ENCODE data around the gene CAMTA1.

The CAMTA1 gene

GRCh38 chr1:7076572-7076971 is 291.3 kb downstream of the CAMTA1 start:
- H3K27ac ChIP-seq (ENCODE audit: low read depth, low read length, severe bottlenecking): no peak overlapping the region
- 32 to 50% methylated on average over 1 to 2 of the region's 4 CpGs for WGBS, 2 experiments (ENCODE audit: insufficient coverage in 2 of 2)
- no peaks in the 10 kb centered on the region for H3K4me1 ChIP-seq (ENCODE audit: control insufficient read depth, insufficient read depth, low read length, poor library complexity, severe bottlenecking)
- peaks cover 10% of the 10 kb centered on the region for H3K9me3 ChIP-seq (ENCODE audit: control insufficient read depth, low read length)
- H3K36me3 ChIP-seq (ENCODE audit: control insufficient read depth, insufficient read depth, low read length): no peaks in the 10 kb centered on the region
- H3K4me3 ChIP-seq (ENCODE audit: extremely low read depth, insufficient read depth, low read length, poor library complexity, severe bottlenecking): no peak overlapping the region

- H3K4me3 ChIP-seq (ENCODE audit: extremely low read depth, insufficient read depth, low read length, poor library complexity, severe bottlenecking): no peak overlapping the region
- no peak overlapping the region for H3K27ac ChIP-seq (ENCODE audit: low read depth, low read length, severe bottlenecking)
- H3K36me3 ChIP-seq (ENCODE audit: control insufficient read depth, insufficient read depth, low read length): no peaks in the 10 kb centered on the region
- 60 to 69% methylated on average over 1 to 2 of the region's 4 CpGs for WGBS, 2 experiments (ENCODE audit: insufficient coverage in 2 of 2)
- no peaks in the 10 kb centered on the region for H3K4me1 ChIP-seq (ENCODE audit: control insufficient read depth, insufficient read depth, low read length, poor library complexity, severe bottlenecking)
- H3K9me3 ChIP-seq (ENCODE audit: control insufficient read depth, low read length): peaks cover 10% of the 10 kb centered on the region
These were observed 291.9 kb downstream of the CAMTA1 start for GRCh38 chr1:7077136-7077535.

DNA sequence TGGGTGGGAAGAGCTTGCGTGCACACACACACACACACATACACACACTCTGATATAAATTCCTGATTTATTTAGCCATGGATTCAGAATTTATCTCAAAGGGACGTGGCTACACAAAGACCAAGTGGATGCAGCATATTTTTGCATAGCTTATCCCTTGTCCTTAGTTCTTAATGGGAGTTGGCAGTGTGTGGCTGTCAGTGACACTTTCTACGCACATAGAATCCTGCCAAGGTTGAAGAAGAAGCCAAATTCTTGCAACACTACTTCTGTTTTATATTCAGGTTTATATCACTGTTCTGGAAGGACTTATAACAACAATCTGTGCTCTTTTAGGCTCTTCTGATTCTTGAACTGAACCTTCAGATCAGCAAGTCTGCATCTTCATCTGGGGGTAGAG is 292.7 kb downstream of the CAMTA1 start:
- no peaks in the 10 kb centered on the region for H3K36me3 ChIP-seq (ENCODE audit: control insufficient read depth, insufficient read depth, low read length)
- no peaks in the 10 kb centered on the region for H3K4me1 ChIP-seq (ENCODE audit: control insufficient read depth, insufficient read depth, low read length, poor library complexity, severe bottlenecking)
- no peak overlapping the region for H3K27ac ChIP-seq (ENCODE audit: low read depth, low read length, severe bottlenecking)
- H3K9me3 ChIP-seq (ENCODE audit: control insufficient read depth, low read length): peaks cover 10% of the 10 kb centered on the region
- H3K4me3 ChIP-seq (ENCODE audit: extremely low read depth, insufficient read depth, low read length, poor library complexity, severe bottlenecking): no peak overlapping the region
- WGBS, 2 experiments (ENCODE audit: insufficient coverage in 2 of 2): 20 to 100% methylated on average over 1 of the region's 3 CpGs

DNA sequence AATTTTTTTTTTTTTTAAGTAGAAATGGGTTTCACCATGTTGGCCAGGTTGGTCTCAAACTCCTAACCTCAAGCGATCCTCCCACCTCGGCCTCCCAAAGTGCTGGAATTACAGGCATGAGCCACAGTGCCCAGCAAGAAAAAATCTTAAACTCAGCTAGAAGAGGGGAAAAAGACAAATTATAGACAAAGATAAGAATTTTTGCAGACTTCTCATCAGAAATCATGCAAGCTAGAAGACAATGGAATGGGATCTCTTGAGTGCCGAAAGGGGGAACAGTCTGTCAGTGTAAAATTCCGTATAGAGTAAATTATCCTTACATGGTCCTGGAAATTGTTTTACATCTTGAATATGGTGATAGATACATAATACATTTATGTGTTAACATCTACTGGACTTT is 294.4 kb downstream of the CAMTA1 start:
- H3K4me1 ChIP-seq (ENCODE audit: control insufficient read depth, insufficient read depth, low read length, poor library complexity, severe bottlenecking): no peaks in the 10 kb centered on the region
- no peak overlapping the region for H3K4me3 ChIP-seq (ENCODE audit: extremely low read depth, insufficient read depth, low read length, poor library complexity, severe bottlenecking)
- H3K9me3 ChIP-seq (ENCODE audit: control insufficient read depth, low read length): peaks cover 10% of the 10 kb centered on the region
- no peak overlapping the region for H3K27ac ChIP-seq (ENCODE audit: low read depth, low read length, severe bottlenecking)
- WGBS, 2 experiments (ENCODE audit: insufficient coverage in 2 of 2): 100% methylated on average over 1 of the region's 4 CpGs; no CpG with 5 or more reads in 1 of the 2 experiments
- no peaks in the 10 kb centered on the region for H3K36me3 ChIP-seq (ENCODE audit: control insufficient read depth, insufficient read depth, low read length)

- 80 to 85% methylated on average over 14 to 15 of the region's 17 CpGs for WGBS, 2 experiments (ENCODE audit: insufficient coverage in 2 of 2)
- H3K27ac ChIP-seq (ENCODE audit: low read depth, low read length, severe bottlenecking): no peak overlapping the region
- H3K36me3 ChIP-seq (ENCODE audit: control insufficient read depth, insufficient read depth, low read length): no peaks in the 10 kb centered on the region
- H3K9me3 ChIP-seq (ENCODE audit: control insufficient read depth, low read length): peaks cover 9% of the 10 kb centered on the region
- no peaks in the 10 kb centered on the region for H3K4me1 ChIP-seq (ENCODE audit: control insufficient read depth, insufficient read depth, low read length, poor library complexity, severe bottlenecking)
- no peak overlapping the region for H3K4me3 ChIP-seq (ENCODE audit: extremely low read depth, insufficient read depth, low read length, poor library complexity, severe bottlenecking)
These were observed 299.1 kb downstream of the CAMTA1 start for GRCh38 chr1:7084232-7084894.

DNA sequence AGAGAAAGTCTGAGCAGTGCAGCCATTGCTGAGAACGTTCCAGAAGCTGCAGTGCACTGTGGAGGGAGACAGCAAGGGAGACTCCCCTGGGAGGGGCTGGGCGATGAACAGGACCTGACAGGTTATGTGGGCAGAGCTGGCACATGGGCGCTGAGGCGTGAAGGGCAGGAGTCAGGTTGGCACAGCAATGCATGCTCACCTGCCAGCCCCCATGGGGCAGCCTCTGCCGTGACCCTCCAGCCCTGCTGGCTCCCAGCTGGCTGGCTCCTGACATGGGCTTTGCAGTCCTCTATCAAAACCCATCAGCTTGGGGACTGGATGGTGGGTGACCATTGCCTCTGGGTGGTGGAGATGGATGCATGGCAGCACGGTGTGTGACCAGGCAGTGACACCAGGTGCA is 300.3 kb downstream of the CAMTA1 start:
- H3K9me3 ChIP-seq (ENCODE audit: control insufficient read depth, low read length): no peaks in the 10 kb centered on the region
- no peaks in the 10 kb centered on the region for H3K36me3 ChIP-seq (ENCODE audit: control insufficient read depth, insufficient read depth, low read length)
- H3K27ac ChIP-seq (ENCODE audit: low read depth, low read length, severe bottlenecking): no peak overlapping the region
- H3K4me3 ChIP-seq (ENCODE audit: extremely low read depth, insufficient read depth, low read length, poor library complexity, severe bottlenecking): no peak overlapping the region
- WGBS, 2 experiments (ENCODE audit: insufficient coverage in 2 of 2): 79 to 94% methylated on average over 5 to 6 of the region's 6 CpGs
- no peaks in the 10 kb centered on the region for H3K4me1 ChIP-seq (ENCODE audit: control insufficient read depth, insufficient read depth, low read length, poor library complexity, severe bottlenecking)

DNA sequence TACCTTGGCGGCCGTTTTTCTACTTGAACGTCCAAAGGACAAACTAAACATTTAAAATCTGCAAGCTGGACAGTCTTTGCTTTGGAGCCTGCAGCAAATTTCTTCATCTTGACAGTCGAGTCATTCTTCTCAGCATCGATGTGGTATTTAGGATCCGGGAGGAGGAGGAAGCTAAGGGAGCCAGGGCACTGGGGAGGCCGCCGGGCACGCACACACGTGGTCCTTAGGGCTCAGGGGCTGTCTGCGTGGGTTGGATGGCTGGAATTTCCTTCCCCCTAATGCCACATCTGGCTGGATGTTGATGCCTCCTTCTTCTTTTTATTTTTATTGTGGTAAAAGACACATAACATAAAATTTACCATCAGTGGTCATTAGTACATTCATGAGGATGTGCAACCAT is 300.9 kb downstream of the CAMTA1 start:
- 84 to 95% methylated on average over 6 to 7 of the region's 11 CpGs for WGBS, 2 experiments (ENCODE audit: insufficient coverage in 2 of 2)

GRCh38 chr1:7087888-7088287 is 302.6 kb downstream of the CAMTA1 start:
- 92 to 93% methylated on average over 6 to 8 of the region's 9 CpGs for WGBS, 2 experiments (ENCODE audit: insufficient coverage in 2 of 2)
- Histone ChIP-seq H3K4me1 (ENCODE audit: control insufficient read depth, insufficient read depth, low read length, poor library complexity, severe bottlenecking) (peaks cover 1% of the 10 kb centered on the region), H3K36me3 (ENCODE audit: control insufficient read depth, insufficient read depth, low read length) (no peaks in the 10 kb centered on the region), H3K27ac (ENCODE audit: low read depth, low read length, severe bottlenecking) (no peak overlapping the region), H3K4me3 (ENCODE audit: extremely low read depth, insufficient read depth, low read length, poor library complexity, severe bottlenecking) (no peak overlapping the region), H3K9me3 (ENCODE audit: control insufficient read depth, low read length) (no peaks in the 10 kb centered on the region)

More for the DNA sequence above, 300.9 kb downstream of the CAMTA1 start:
- Histone ChIP-seq H3K9me3 (ENCODE audit: control insufficient read depth, low read length) (no peaks in the 10 kb centered on the region), H3K4me3 (ENCODE audit: extremely low read depth, insufficient read depth, low read length, poor library complexity, severe bottlenecking) (no peak overlapping the region), H3K36me3 (ENCODE audit: control insufficient read depth, insufficient read depth, low read length) (no peaks in the 10 kb centered on the region), H3K4me1 (ENCODE audit: control insufficient read depth, insufficient read depth, low read length, poor library complexity, severe bottlenecking) (no peaks in the 10 kb centered on the region), H3K27ac (ENCODE audit: low read depth, low read length, severe bottlenecking) (no peak overlapping the region)

- WGBS, 2 experiments (ENCODE audit: insufficient coverage in 2 of 2): 76 to 94% methylated on average over 2 to 4 of the region's 5 CpGs
- no peak overlapping the region for H3K4me3 ChIP-seq (ENCODE audit: extremely low read depth, insufficient read depth, low read length, poor library complexity, severe bottlenecking)
These were observed 304.2 kb downstream of the CAMTA1 start for GRCh38 chr1:7089497-7089896.

DNA sequence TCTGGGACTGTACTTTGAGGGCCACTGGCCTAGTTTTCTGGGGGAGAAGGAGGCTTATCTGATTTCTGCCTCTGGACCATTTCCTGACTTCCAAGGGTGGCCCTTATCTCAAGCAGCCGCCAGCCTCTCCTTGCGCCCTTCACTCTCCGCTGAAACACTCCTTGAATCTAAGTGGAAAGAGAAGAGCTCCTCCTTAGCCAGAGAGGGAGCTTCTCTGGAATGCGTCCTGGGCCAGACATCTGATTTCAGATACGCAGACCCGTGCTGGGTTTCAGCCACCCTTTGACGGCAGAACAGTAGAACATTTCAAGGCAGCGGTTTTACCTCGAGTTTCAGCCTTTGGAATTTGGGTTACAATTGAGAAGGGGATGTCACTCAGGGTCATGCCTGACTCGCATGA is 308.0 kb downstream of the CAMTA1 start:
- Histone ChIP-seq H3K4me1 (ENCODE audit: control insufficient read depth, insufficient read depth, low read length, poor library complexity, severe bottlenecking) (peaks cover 3% of the 10 kb centered on the region), H3K36me3 (ENCODE audit: control insufficient read depth, insufficient read depth, low read length) (no peaks in the 10 kb centered on the region), H3K27ac (ENCODE audit: low read depth, low read length, severe bottlenecking) (no peak overlapping the region), H3K4me3 (ENCODE audit: extremely low read depth, insufficient read depth, low read length, poor library complexity, severe bottlenecking) (no peak overlapping the region), H3K9me3 (ENCODE audit: control insufficient read depth, low read length) (no peaks in the 10 kb centered on the region)
- WGBS, 2 experiments (ENCODE audit: insufficient coverage in 2 of 2): 68 to 79% methylated on average over 8 to 10 of the region's 10 CpGs

More at GRCh38 chr1:7089497-7089896, 304.2 kb downstream of the CAMTA1 start:
- H3K27ac ChIP-seq (ENCODE audit: low read depth, low read length, severe bottlenecking): no peak overlapping the region
- H3K36me3 ChIP-seq (ENCODE audit: control insufficient read depth, insufficient read depth, low read length): no peaks in the 10 kb centered on the region
- H3K9me3 ChIP-seq (ENCODE audit: control insufficient read depth, low read length): no peaks in the 10 kb centered on the region
- peaks cover 3% of the 10 kb centered on the region for H3K4me1 ChIP-seq (ENCODE audit: control insufficient read depth, insufficient read depth, low read length, poor library complexity, severe bottlenecking)

GRCh38 chr1:7094086-7094485 is 308.8 kb downstream of the CAMTA1 start:
- Histone ChIP-seq H3K27ac (ENCODE audit: low read depth, low read length, severe bottlenecking) (no peak overlapping the region), H3K36me3 (ENCODE audit: control insufficient read depth, insufficient read depth, low read length) (no peaks in the 10 kb centered on the region), H3K4me1 (ENCODE audit: control insufficient read depth, insufficient read depth, low read length, poor library complexity, severe bottlenecking) (peaks cover 3% of the 10 kb centered on the region), H3K4me3 (ENCODE audit: extremely low read depth, insufficient read depth, low read length, poor library complexity, severe bottlenecking) (no peak overlapping the region), H3K9me3 (ENCODE audit: control insufficient read depth, low read length) (no peaks in the 10 kb centered on the region)
- WGBS, 2 experiments (ENCODE audit: insufficient coverage in 2 of 2): 80% methylated on average over 1 of the region's 4 CpGs; no CpG with 5 or more reads in 1 of the 2 experiments
